CD8-positive, alpha-beta memory T cell (primary cell): ENCODE data around the gene TEX11. TPM values are rescaled to one million over a fixed set of nuclear protein-coding genes. Genes with fewer than 3 reads are reported as not detected.
A peak's percentile ranks its signal among the peaks of the same experiment; 100 is the strongest.
"Not testable (repeated sequence)": the region's sequence is repeated elsewhere in the genome, so short reads cannot be mapped to it uniquely, and the experiment has no call there.

Source experiments
- CTCF ChIA-PET: fragments of 350-600 bp; sonication (Branson Sonifier 250); formaldehyde crosslinking; loops from one replicate; lab custom pipeline; 2021; ENCODE audit warnings: antibody characterized with exemption; lab: Charles Lee
- POLR2A ChIA-PET: fragments of 350-600 bp; sonication (Branson Sonifier 250); formaldehyde crosslinking; loops from one replicate; lab custom pipeline; 2021; ENCODE audit warnings: antibody characterized with exemption; lab: Charles Lee
- DNase-seq, 5 donors: peaks; one replicate each; pipeline versions ENCODE4 v3.0.0 to v3.0.0-alpha.2; 2020 to 2022; ENCODE audit warnings: mixed read lengths in 1 of 5
- H3K27ac ChIP-seq: one replicate; pipeline ENCODE4 v1.7.0; 2013; ENCODE audit warnings: low read depth, mild to moderate bottlenecking, low read length, moderate library complexity
- H3K27me3 ChIP-seq: 2 replicates; pipeline ENCODE4 v1.7.0; 2013; ENCODE audit warnings: low read length, mild to moderate bottlenecking; ENCODE audit not compliant: insufficient read depth, poor library complexity, severe bottlenecking
- H3K36me3 ChIP-seq: 2 replicates; pipeline ENCODE4 v1.7.0; 2013; ENCODE audit warnings: mild to moderate bottlenecking, low read length, moderate library complexity; ENCODE audit not compliant: insufficient read depth
- H3K4me1 ChIP-seq: 2 replicates; pipeline ENCODE4 v1.7.0; 2013; ENCODE audit warnings: mild to moderate bottlenecking, low read length, moderate library complexity; ENCODE audit not compliant: insufficient read depth
- H3K4me3 ChIP-seq: 2 replicates; pipeline ENCODE4 v1.7.0; 2013; ENCODE audit warnings: mild to moderate bottlenecking, low read length
- H3K9me3 ChIP-seq: 2 replicates; pipeline ENCODE4 v1.7.0; 2013; ENCODE audit warnings: mild to moderate bottlenecking, low read length
- H3K27ac Mint-ChIP-seq, 8 donors: one replicate each; pipeline ENCODE4 v1.8.0; 2020 to 2021; ENCODE audit warnings: mixed read lengths in 8 of 8, mild to moderate bottlenecking in 6 of 8, inconsistent platforms in 3 of 8, moderate library complexity in 3 of 8
- H3K27me3 Mint-ChIP-seq, 2 donors: one replicate each; pipeline ENCODE4 v1.8.0; 2020 to 2021; ENCODE audit warnings: mixed read lengths in 2 of 2, mild to moderate bottlenecking in 1 of 2, moderate library complexity in 1 of 2
- H3K36me3 Mint-ChIP-seq, 3 donors: one replicate each; pipeline ENCODE4 v1.8.0; 2020 to 2021; ENCODE audit warnings: mixed read lengths in 3 of 3, inconsistent platforms in 1 of 3, mild to moderate bottlenecking in 1 of 3
- H3K4me1 Mint-ChIP-seq, 3 donors: one replicate each; pipeline ENCODE4 v1.8.0; 2020 to 2021; ENCODE audit warnings: mixed read lengths in 3 of 3, inconsistent platforms in 1 of 3, mild to moderate bottlenecking in 1 of 3
- H3K4me3 Mint-ChIP-seq, 7 donors: one replicate each; pipeline ENCODE4 v1.8.0; 2020 to 2021; ENCODE audit warnings: mixed read lengths in 7 of 7, mild to moderate bottlenecking in 6 of 7, moderate library complexity in 4 of 7, inconsistent platforms in 2 of 7
- H3K9me3 Mint-ChIP-seq, 5 donors: one replicate each; pipeline ENCODE4 v1.8.0; 2020 to 2022; ENCODE audit warnings: mixed read lengths in 5 of 5, mild to moderate bottlenecking in 3 of 5, moderate library complexity in 2 of 5, inconsistent platforms in 1 of 5
- polyA plus RNA-seq: library from polyadenylated mRNA; unstranded; fragments of 300-500 nt; fragmentation: Illumina TruSeq; gene quantifications from one replicate; pipeline ENCODE4 v1.2.3, GENCODE V29; 2021
- total RNA-seq, 2 experiments: library from RNA; stranded (reverse); gene quantifications; one replicate each; pipeline ENCODE4 v1.2.3, GENCODE V29; 2021

The TEX11 gene
- total and polyA plus RNA-seq, 3 experiments from 2014 or later, result not detected

DNA sequence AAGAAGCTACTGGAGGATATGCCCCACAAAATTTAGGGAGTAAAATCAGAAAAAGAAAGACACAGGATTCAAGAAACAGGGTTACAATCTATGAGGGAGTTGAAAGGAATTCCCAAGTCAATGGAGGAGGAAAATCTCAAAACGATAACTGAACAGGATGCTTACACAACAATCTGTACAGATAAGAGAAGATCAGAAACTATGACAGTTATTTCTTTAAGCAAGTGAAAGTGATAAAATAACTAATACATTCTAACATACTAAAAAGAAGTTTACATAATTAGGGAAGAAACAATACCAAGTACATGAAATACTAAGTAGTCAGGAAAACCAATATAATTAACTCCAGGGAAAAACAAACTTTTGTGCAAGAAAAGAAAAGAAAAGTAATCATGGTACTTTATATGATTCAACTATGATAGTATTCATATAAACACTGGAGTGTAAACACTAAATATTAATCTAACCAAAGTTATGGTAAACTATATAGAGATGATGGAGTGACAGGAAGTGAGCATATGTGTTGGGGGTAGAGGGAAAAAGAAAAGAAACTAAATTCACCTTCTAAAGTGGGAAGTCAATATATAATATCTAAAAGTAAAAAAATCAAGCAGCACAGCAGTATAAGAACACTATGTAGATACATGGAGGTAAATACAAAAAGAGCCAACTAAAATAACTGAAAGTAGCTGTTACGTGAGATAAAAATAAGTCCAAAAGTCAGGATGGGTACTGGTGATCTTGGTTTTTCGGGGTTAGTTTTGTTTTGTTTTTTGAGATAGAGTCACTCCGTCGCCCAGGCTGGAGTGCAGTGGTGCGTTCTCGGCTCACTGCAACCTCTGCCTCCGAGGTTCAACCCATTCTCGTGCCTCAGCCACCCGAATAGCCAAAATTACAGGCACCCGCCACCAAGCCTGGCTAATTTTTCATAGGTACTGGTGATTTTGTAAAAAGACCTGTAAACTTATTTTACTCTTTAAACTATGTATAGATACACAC is 99.3 kb downstream of the TEX11 start:
- Mint-ChIP-seq H3K27ac (no peak overlapping the region), H3K27me3 (peaks cover 5 to 13% of the 10 kb centered on the region in 2 donors), H3K4me1 (no peaks in the 10 kb centered on the region), H3K9me3 (peaks cover 0 to 3% (median 0%) of the 10 kb centered on the region in 5 donors), H3K4me3 (no peak overlapping the region), H3K36me3 (peaks cover 0 to 9% (median 0%) of the 10 kb centered on the region in 3 donors)
- POLR2A ChIA-PET, result no interaction called here
- Histone ChIP-seq H3K4me1 (no peaks in the 10 kb centered on the region), H3K4me3 (no peak overlapping the region), H3K9me3 (no peaks in the 10 kb centered on the region), H3K36me3 (no peaks in the 10 kb centered on the region), H3K27ac (no peak overlapping the region), H3K27me3 (no peaks in the 10 kb centered on the region)
- DNase-seq, result no peak
- CTCF ChIA-PET, result no interaction called here

DNA sequence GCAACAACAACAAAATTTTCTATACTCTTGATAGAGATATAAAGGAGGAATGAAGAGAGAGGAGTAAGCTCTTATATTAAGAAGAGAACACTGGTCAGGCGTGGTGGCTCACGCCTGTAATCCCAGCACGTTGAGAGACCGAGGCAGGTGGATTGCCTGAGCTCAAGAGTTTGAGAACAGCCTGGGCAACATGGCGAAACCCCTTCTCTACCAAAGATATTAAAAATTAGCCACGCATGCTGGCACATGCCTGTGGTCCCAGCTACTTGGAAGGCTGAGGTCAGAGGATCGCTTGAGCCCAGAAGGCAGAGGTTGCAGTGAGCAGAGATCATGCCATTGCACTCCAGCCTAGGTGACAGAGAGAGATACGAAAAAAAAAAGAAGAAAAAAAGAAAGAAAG is 102.4 kb downstream of the TEX11 start:
- no peaks in the 10 kb centered on the region for H3K9me3 Mint-ChIP-seq

GRCh38 chrX:70796742-70797141 is 111.8 kb downstream of the TEX11 start:
- DNase-seq, H3K4me1 ChIP-seq, H3K27ac Mint-ChIP-seq, H3K4me3 ChIP-seq, H3K27me3 Mint-ChIP-seq, H3K36me3 Mint-ChIP-seq, H3K27me3 ChIP-seq, H3K4me3 Mint-ChIP-seq, H3K9me3 ChIP-seq, H3K4me1 Mint-ChIP-seq, H3K27ac ChIP-seq, CTCF ChIA-PET, POLR2A ChIA-PET, H3K9me3 Mint-ChIP-seq, H3K36me3 ChIP-seq: not testable (repeated sequence)

More for the DNA sequence above, 102.4 kb downstream of the TEX11 start:
- Histone ChIP-seq H3K36me3 (no peaks in the 10 kb centered on the region), H3K4me1 (no peaks in the 10 kb centered on the region), H3K4me3 (no peak overlapping the region), H3K27ac (no peak overlapping the region), H3K9me3 (no peaks in the 10 kb centered on the region), H3K27me3 (no peaks in the 10 kb centered on the region)
- peak overlapping the region in 1 of 8 donors; percentile 27 for H3K27ac Mint-ChIP-seq
- ChIA-PET CTCF (no interaction called here), POLR2A (no interaction called here)
- no peak overlapping the region for H3K4me3 Mint-ChIP-seq
- DNase-seq, result no peak
- no peaks in the 10 kb centered on the region for H3K4me1 Mint-ChIP-seq
- H3K27me3 Mint-ChIP-seq, result peaks cover 6 to 11% of the 10 kb centered on the region in 2 donors
- peaks cover 0 to 4% (median 0%) of the 10 kb centered on the region in 3 donors for H3K36me3 Mint-ChIP-seq

GRCh38 chrX:70774223-70774622 is 134.3 kb downstream of the TEX11 start:
- Histone ChIP-seq H3K36me3 (no peaks in the 10 kb centered on the region), H3K27me3 (no peaks in the 10 kb centered on the region), H3K4me3 (no peak overlapping the region), H3K4me1 (no peaks in the 10 kb centered on the region), H3K9me3 (no peaks in the 10 kb centered on the region), H3K27ac (no peak overlapping the region)
- no peak for DNase-seq
- Mint-ChIP-seq H3K4me1 (no peaks in the 10 kb centered on the region), H3K36me3 (no peaks in the 10 kb centered on the region), H3K4me3 (no peak overlapping the region), H3K9me3 (no peaks in the 10 kb centered on the region), H3K27ac (peak overlapping the region in 1 of 8 donors; percentile 66), H3K27me3 (peaks cover 0 to 11% of the 10 kb centered on the region in 2 donors)
- CTCF ChIA-PET, result no interaction called here
- POLR2A ChIA-PET, result no interaction called here

GRCh38 chrX:70769659-70770227 is 138.8 kb downstream of the TEX11 start:
- Histone ChIP-seq H3K27ac (no peak overlapping the region), H3K36me3 (no peaks in the 10 kb centered on the region), H3K9me3 (no peaks in the 10 kb centered on the region), H3K27me3 (no peaks in the 10 kb centered on the region), H3K4me1 (no peaks in the 10 kb centered on the region), H3K4me3 (no peak overlapping the region)
- CTCF ChIA-PET, result no interaction called here
- Mint-ChIP-seq H3K4me3 (no peak overlapping the region), H3K4me1 (no peaks in the 10 kb centered on the region), H3K27ac (no peak overlapping the region), H3K36me3 (no peaks in the 10 kb centered on the region), H3K9me3 (no peaks in the 10 kb centered on the region), H3K27me3 (peaks cover 0 to 20% of the 10 kb centered on the region in 2 donors)
- DNase-seq, result no peak
- POLR2A ChIA-PET, result interaction anchor here (0.6 kb wide), 1 partner anchor 411 kb away, joined by 5 read pairs; no protein-coding TSS in a partner anchor

DNA sequence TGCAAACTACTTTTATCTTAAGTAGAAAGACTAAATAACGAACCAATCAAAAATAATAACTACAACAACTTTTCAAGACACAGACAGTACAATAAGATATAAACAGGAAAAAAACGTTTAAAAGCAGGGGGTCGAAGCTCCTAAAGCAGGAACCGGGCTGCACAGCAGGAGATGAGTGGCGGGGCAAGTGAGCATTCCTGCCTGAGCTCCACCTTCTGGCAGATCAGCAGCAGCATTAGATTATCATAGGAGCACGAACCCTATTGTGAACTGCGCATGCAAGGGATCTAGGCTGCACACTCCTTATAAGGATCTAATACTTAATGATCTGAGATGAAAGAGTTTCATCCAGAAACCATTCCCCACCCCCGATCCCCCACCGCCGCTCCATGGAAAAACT is 146.2 kb downstream of the TEX11 start:
- Histone ChIP-seq H3K4me1 (no peaks in the 10 kb centered on the region), H3K27ac (no peak overlapping the region), H3K9me3 (no peaks in the 10 kb centered on the region), H3K36me3 (no peaks in the 10 kb centered on the region), H3K27me3 (no peaks in the 10 kb centered on the region), H3K4me3 (no peak overlapping the region)
- peaks cover 14 to 26% of the 10 kb centered on the region in 2 donors for H3K27me3 Mint-ChIP-seq
- peaks cover 0 to 16% (median 11%) of the 10 kb centered on the region in 5 donors for H3K9me3 Mint-ChIP-seq
- no peak for DNase-seq
- no peak overlapping the region for H3K4me3 Mint-ChIP-seq
- POLR2A ChIA-PET, result no interaction called here
- CTCF ChIA-PET, result no interaction called here
- H3K4me1 Mint-ChIP-seq, result no peaks in the 10 kb centered on the region
- H3K27ac Mint-ChIP-seq, result no peak overlapping the region
- peaks cover 0 to 5% (median 1%) of the 10 kb centered on the region in 3 donors for H3K36me3 Mint-ChIP-seq

DNA sequence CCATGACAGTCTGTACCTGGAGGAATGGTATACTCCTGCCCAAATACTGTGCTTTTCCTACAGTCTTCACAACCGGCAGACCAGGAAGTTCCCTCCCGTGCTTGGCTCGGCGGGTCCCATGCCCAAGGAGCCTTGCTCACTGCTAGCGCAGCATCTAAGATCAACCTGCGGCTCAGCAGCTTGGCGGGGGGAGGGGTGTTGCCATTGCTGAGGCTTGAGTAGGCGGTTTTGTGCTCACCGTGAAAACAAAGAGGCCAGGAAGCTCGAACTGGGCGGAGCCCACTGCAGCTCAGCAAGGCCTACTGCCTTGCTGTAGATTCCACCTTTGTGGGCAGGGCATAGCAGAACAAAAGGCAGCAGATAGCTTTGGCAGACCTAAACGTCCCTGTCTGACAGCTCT is 152.7 kb downstream of the TEX11 start:
- Mint-ChIP-seq H3K27me3 (peaks cover 14 to 18% of the 10 kb centered on the region in 2 donors), H3K4me1 (peaks cover 9 to 20% (median 14%) of the 10 kb centered on the region in 3 donors), H3K27ac (peak overlapping the region in 7 of 8 donors; percentile 39 to 94 (median 63)), H3K36me3 (peaks cover 0 to 8% (median 1%) of the 10 kb centered on the region in 3 donors), H3K9me3 (peaks cover 0 to 15% (median 11%) of the 10 kb centered on the region in 5 donors), H3K4me3 (peak overlapping the region in 6 of 7 donors; percentile 25 to 65 (median 46))
- POLR2A ChIA-PET, result no interaction called here
- H3K27me3 ChIP-seq, result no peaks in the 10 kb centered on the region
- H3K4me1 ChIP-seq, result peaks cover 3% of the 10 kb centered on the region
- DNase-seq, result peak in 4 of 5 donors; percentile 3 to 71 (median 48)
- H3K4me3 ChIP-seq, result no peak overlapping the region
- H3K9me3 ChIP-seq, result no peaks in the 10 kb centered on the region
- CTCF ChIA-PET, result no interaction called here
- H3K27ac ChIP-seq, result no peak overlapping the region
- H3K36me3 ChIP-seq, result no peaks in the 10 kb centered on the region
